Measurements from ENCODE around the gene HECW1. TPM values are rescaled to one million over a fixed set of nuclear protein-coding genes. Genes with fewer than 3 reads are reported as not detected.

The HECW1 gene
- total RNA-seq, 1 donor from 2014 or later, result 1.6 TPM

GRCh38 chr7:43394441-43395130 is 282.1 kb downstream of the HECW1 start:
- TF ChIP-seq CTCF (IDR thresholded peaks at IDR 0.05), result no peak
- no peaks in the 10 kb centered on the region for H3K36me3 ChIP-seq
- no peak overlapping the region for H3K27ac ChIP-seq
- ATAC-seq (no peak), DNase-seq (no peak)
- H3K9me3 ChIP-seq, result no peaks in the 10 kb centered on the region
- no peak overlapping the region for H3K4me3 ChIP-seq
- intact Hi-C loops (cut with DNase I), result no loop called here
- no peaks in the 10 kb centered on the region for H3K27me3 ChIP-seq
- H3K4me1 ChIP-seq, result no peaks in the 10 kb centered on the region

GRCh38 chr7:43395351-43395750 is 282.9 kb downstream of the HECW1 start:
- Histone ChIP-seq H3K27ac (no peak overlapping the region), H3K27me3 (no peaks in the 10 kb centered on the region), H3K4me1 (no peaks in the 10 kb centered on the region), H3K9me3 (no peaks in the 10 kb centered on the region), H3K36me3 (no peaks in the 10 kb centered on the region), H3K4me3 (no peak overlapping the region)
- DNase-seq, result no peak
- intact Hi-C loops (cut with DNase I), result no loop called here
- no peak for ATAC-seq
- no peak for TF ChIP-seq CTCF (IDR thresholded peaks at IDR 0.05)

- no peaks in the 10 kb centered on the region for H3K4me1 ChIP-seq
- no peaks in the 10 kb centered on the region for H3K9me3 ChIP-seq
- H3K4me3 ChIP-seq, result no peak overlapping the region
- intact Hi-C loops (cut with DNase I), result no loop called here
- no peaks in the 10 kb centered on the region for H3K36me3 ChIP-seq
- no peaks in the 10 kb centered on the region for H3K27me3 ChIP-seq
- no peak for TF ChIP-seq CTCF (IDR thresholded peaks at IDR 0.05)
- H3K27ac ChIP-seq, result no peak overlapping the region
- DNase-seq (no peak), ATAC-seq (no peak)
These were observed 283.8 kb downstream of the HECW1 start for GRCh38 chr7:43396187-43396740.

GRCh38 chr7:43398831-43399230 is 286.4 kb downstream of the HECW1 start:
- intact Hi-C loops (cut with DNase I), result no loop called here
- DNase-seq (no peak), ATAC-seq (no peak)
- Histone ChIP-seq H3K27me3 (no peaks in the 10 kb centered on the region), H3K9me3 (no peaks in the 10 kb centered on the region), H3K36me3 (no peaks in the 10 kb centered on the region), H3K27ac (no peak overlapping the region), H3K4me1 (no peaks in the 10 kb centered on the region), H3K4me3 (no peak overlapping the region)
- TF ChIP-seq CTCF (IDR thresholded peaks at IDR 0.05), result no peak

- intact Hi-C loops (cut with DNase I), result no loop called here
- no peaks in the 10 kb centered on the region for H3K27me3 ChIP-seq
- no peak overlapping the region for H3K27ac ChIP-seq
- H3K36me3 ChIP-seq, result no peaks in the 10 kb centered on the region
- no peaks in the 10 kb centered on the region for H3K9me3 ChIP-seq
- no peak for TF ChIP-seq CTCF (IDR thresholded peaks at IDR 0.05)
- DNase-seq, result no peak
- ATAC-seq, result no peak
- H3K4me1 ChIP-seq, result no peaks in the 10 kb centered on the region
- no peak overlapping the region for H3K4me3 ChIP-seq
These were observed 293.5 kb downstream of the HECW1 start for GRCh38 chr7:43405948-43406347.
